GM10248 (cell line): Measurements from ENCODE around the gene MED22.
"Not testable (repeated sequence)": the region's sequence is repeated elsewhere in the genome, so short reads cannot be mapped to it uniquely, and the experiment has no call there.

Experiments
- CTCF ChIA-PET: fragments of 300-600 bp; sonication (Branson Sonifier 250); formaldehyde crosslinking; extraction: SDS; loops from one replicate; lab custom pipeline; 2021; ENCODE audit warnings: antibody characterized with exemption; lab: Yijun Ruan, JAX
- POLR2A ChIA-PET: fragments of 350-650 bp; sonication (Branson Sonifier 250); formaldehyde crosslinking; extraction: SDS; loops from one replicate; lab custom pipeline; 2020; ENCODE audit warnings: antibody characterized with exemption; lab: Yijun Ruan, JAX
- DNase-seq: peaks from one replicate; pipeline ENCODE4 v3.0.0; 2012; ENCODE audit errors: extremely low spot score
- TF ChIP-seq, protein P1 (sequence below): IDR thresholded peaks from 2 replicates; pipeline ENCODE4 v1.5.1; 2012; ENCODE audit warnings: mild to moderate bottlenecking, low read depth; ENCODE audit errors: extremely low read depth, missing control alignments, control extremely low read depth

The MED22 gene

DNA sequence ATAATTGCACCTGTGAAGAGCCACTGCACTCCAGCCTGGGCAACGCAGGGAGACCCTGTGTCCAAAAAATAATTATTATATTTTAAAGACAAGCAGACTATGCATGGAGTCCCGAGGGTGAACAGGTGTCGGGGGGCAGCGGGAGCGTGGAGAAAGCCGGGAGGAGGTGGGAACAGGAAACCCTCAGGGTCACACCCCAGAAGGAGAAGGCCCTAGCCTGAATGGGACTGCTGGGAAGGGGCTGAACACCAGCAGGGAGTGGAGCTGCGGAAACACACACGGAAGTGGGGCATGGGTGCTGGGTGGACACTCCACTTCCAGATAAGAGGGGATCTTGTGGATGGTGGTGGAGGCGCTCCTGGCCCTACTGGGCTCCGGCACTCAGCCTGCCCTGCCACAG lies 24.7 kb downstream of the MED22 start:
- no peak for DNase-seq
- ChIA-PET CTCF (no interaction called here), POLR2A (no interaction called here)
- TF ChIP-seq, protein P1, sequence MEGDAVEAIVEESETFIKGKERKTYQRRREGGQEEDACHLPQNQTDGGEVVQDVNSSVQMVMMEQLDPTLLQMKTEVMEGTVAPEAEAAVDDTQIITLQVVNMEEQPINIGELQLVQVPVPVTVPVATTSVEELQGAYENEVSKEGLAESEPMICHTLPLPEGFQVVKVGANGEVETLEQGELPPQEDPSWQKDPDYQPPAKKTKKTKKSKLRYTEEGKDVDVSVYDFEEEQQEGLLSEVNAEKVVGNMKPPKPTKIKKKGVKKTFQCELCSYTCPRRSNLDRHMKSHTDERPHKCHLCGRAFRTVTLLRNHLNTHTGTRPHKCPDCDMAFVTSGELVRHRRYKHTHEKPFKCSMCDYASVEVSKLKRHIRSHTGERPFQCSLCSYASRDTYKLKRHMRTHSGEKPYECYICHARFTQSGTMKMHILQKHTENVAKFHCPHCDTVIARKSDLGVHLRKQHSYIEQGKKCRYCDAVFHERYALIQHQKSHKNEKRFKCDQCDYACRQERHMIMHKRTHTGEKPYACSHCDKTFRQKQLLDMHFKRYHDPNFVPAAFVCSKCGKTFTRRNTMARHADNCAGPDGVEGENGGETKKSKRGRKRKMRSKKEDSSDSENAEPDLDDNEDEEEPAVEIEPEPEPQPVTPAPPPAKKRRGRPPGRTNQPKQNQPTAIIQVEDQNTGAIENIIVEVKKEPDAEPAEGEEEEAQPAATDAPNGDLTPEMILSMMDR = no peak

DNA sequence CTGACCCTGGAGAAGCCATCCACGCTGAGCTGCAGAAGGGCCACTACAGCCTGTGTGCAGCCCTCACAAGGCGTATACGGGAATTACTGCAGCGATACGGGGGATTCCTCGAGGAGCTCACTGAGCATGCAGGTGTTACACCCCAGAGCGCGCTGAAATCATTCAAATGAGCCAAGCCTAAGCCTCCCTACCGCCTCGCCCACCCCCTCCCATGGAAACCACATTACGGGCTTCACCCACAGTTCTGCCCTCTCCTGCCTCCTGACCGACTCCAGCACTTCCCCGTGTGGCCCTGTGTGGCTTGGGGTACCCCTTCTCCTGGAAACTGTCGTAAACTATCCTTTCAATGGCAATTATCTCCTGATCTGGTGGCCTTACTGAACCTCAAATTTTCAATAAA lies 25.2 kb downstream of the MED22 start:
- TF ChIP-seq, protein P1 = no peak
- ChIA-PET POLR2A (interaction anchor here (0.6 kb wide), 1 partner anchor 135 kb away, joined by 4 read pairs; no protein-coding TSS in a partner anchor), CTCF (no interaction called here)
- DNase-seq = no peak

DNA sequence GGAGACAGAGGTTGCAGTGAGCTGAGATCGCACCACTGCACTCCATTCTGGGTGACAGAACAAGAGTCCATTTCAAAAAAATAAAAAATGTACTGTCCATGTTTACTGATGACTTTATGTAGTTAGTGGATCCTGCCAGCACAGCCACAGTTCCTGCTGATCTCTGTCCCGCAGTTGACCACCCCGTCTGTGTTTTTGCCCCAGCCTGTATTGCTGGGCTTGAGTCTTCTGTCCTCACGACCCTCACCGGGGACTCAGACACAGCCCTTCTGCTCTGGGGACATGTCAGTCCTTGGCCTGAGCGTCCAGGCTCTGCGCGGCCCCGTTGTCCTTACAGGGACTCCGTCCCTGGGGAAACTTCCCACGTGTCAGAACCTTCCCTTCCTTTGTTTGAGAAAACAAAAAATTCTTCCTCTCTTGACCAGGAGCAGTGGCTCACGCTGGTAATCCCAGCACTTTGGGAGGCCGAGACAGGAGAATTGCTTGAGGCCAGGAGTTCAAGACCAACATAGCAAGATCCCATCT lies 26.5 kb downstream of the MED22 start:
- TF ChIP-seq, protein P1 = no peak
- CTCF ChIA-PET = interaction anchor here (0.8 kb wide), 1 partner anchor 8 kb away, joined by 4 read pairs; no protein-coding TSS in a partner anchor
- no peak for DNase-seq
- POLR2A ChIA-PET = no interaction called here

DNA sequence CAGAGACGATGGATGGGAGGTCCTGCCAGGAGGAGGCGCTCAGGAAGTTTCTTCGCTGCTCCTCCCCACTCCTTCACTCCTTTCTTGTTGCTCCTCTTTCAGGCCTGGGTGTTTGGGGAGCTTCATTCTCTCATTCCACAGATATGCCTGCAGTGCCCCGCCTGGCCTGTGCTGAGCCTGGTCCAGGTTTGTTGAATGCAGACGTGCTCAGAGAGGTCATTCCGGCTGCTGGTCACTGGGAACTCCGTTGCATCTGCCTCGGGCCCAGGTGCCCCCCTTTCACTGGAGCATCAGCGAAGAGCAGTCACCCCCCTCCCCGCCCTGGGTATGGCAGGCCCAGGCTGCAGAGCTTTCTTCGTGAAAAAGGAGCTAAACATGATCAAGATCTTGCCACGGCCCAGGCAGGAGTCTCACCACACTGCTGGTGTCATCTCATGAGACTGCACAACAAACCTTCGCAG lies 27.5 kb downstream of the MED22 start:
- CTCF ChIA-PET = interaction anchor here (0.8 kb wide), 1 partner anchor 9 kb away, joined by 4 read pairs; no protein-coding TSS in a partner anchor
- POLR2A ChIA-PET = no interaction called here
- no peak for DNase-seq
- TF ChIP-seq, protein P1 = no peak

DNA sequence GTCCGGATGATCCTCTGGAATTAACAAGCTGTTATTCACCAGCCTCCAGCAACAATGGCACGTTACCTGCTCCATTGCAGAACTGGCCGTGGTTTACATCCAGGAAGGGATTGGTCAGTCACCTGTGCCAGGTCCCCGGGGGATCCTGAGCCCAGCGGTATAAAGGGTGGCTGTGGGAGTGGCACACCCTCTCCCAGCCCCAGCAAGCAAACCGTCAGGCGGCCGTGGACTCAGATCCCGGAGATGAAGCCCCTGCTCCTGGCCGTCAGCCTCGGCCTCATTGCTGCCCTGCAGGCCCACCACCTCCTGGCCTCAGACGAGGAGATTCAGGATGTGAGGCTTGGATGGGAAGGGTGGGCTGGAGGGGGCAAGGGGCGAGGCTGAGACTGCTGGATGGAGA lies 30.4 kb downstream of the MED22 start:
- CTCF ChIA-PET, POLR2A ChIA-PET, DNase-seq: not testable (repeated sequence)

DNA sequence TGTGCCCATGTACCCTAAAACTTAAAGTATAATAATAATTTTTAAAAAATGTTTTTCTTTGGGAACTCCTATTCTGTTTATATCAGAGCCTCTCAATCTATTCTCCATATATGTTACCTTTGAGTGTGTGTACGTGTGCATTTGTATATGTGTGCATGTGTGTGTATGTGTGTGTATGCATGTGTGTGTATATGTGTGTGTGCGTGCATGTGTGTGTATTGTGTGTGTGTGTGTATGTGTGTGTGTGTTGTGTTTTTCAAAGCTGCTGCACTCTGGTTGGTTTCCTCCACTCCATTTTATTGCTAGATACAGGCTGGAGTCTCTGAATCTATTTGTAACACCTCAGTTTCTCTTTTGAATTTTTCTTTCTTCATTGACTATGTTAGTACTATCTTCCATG lies 31.9 kb downstream of the MED22 start:
- POLR2A ChIA-PET = no interaction called here

DNA sequence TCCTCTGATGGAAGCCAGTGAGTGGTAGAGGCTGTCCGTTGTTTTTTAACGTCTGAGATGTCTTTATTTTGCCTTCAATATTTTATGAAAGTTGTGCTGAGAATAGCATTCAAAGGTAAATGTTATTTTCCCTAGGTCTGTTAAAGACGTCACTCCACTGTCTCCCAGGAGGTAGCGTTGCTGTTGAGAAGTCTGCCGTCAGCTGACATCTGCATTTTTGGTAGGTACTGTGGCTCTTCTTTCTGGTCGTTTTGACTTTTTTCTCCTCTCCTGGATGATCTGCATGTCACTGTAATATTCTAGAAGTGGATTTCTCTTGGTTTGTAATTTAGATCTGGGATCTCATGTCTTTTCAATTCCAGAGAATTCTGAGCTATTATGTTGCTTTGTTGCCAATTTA lies 38.3 kb downstream of the MED22 start:
- POLR2A ChIA-PET = no interaction called here
- CTCF ChIA-PET = no interaction called here
- TF ChIP-seq, protein P1 = no peak
- no peak for DNase-seq

More for the DNA sequence above, 31.9 kb downstream of the MED22 start:
- CTCF ChIA-PET = no interaction called here
- TF ChIP-seq, protein P1 = no peak
- DNase-seq = no peak
